ENCODE results near the gene MAP3K3. TPM values are rescaled to one million over a fixed set of nuclear protein-coding genes. Genes with fewer than 3 reads are reported as not detected.
A peak's percentile ranks its signal among the peaks of the same experiment; 100 is the strongest.

Gene MAP3K3
- total RNA-seq, 1 donor from 2014 or later = 11.1 TPM

DNA sequence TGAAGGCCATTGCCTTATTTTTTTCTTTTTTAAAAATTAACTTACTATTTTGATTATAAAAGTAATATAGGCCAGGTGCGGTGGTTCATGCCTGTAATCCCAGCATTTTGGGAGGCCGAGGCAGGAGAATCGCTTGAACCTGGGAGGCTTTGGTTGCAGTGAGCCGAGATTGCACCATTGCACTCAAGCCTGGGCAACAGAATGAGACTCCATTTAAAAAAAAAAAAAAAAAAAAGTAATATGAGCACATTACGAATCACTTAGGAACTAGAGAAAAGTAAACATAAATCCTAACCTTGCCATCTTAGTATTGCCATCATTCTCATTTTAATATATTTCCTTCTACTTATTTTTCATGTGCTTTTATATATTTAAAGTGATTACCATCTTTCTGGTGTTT is 34.4 kb upstream of the MAP3K3 start:
- peak; percentile 37 for DNase-seq (ENCODE audit: low read depth)
- Histone ChIP-seq H3K36me3 (ENCODE audit: control insufficient read depth, insufficient read depth, low read length) (peaks cover 30% of the 10 kb centered on the region), H3K27me3 (ENCODE audit: control insufficient read depth, insufficient read depth, low read length) (no peaks in the 10 kb centered on the region), H3K4me3 (ENCODE audit: low read depth, low read length) (no peak overlapping the region)
- TF ChIP-seq, protein P1, sequence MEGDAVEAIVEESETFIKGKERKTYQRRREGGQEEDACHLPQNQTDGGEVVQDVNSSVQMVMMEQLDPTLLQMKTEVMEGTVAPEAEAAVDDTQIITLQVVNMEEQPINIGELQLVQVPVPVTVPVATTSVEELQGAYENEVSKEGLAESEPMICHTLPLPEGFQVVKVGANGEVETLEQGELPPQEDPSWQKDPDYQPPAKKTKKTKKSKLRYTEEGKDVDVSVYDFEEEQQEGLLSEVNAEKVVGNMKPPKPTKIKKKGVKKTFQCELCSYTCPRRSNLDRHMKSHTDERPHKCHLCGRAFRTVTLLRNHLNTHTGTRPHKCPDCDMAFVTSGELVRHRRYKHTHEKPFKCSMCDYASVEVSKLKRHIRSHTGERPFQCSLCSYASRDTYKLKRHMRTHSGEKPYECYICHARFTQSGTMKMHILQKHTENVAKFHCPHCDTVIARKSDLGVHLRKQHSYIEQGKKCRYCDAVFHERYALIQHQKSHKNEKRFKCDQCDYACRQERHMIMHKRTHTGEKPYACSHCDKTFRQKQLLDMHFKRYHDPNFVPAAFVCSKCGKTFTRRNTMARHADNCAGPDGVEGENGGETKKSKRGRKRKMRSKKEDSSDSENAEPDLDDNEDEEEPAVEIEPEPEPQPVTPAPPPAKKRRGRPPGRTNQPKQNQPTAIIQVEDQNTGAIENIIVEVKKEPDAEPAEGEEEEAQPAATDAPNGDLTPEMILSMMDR (IDR thresholded peaks at IDR 0.05; ENCODE audit: insufficient read depth, low read length, severe bottlenecking) = no peak
- FAIRE-seq = no peak

GRCh38 chr17:63588797-63589196 is 33.4 kb upstream of the MAP3K3 start:
- no peaks in the 10 kb centered on the region for H3K27me3 ChIP-seq (ENCODE audit: control insufficient read depth, insufficient read depth, low read length)
- DNase-seq (ENCODE audit: low read depth) (no peak), FAIRE-seq (no peak)
- H3K4me3 ChIP-seq (ENCODE audit: low read depth, low read length) = no peak overlapping the region
- TF ChIP-seq, protein P1 (IDR thresholded peaks at IDR 0.05; ENCODE audit: insufficient read depth, low read length, severe bottlenecking) = no peak
- peaks cover 23% of the 10 kb centered on the region for H3K36me3 ChIP-seq (ENCODE audit: control insufficient read depth, insufficient read depth, low read length)

DNA sequence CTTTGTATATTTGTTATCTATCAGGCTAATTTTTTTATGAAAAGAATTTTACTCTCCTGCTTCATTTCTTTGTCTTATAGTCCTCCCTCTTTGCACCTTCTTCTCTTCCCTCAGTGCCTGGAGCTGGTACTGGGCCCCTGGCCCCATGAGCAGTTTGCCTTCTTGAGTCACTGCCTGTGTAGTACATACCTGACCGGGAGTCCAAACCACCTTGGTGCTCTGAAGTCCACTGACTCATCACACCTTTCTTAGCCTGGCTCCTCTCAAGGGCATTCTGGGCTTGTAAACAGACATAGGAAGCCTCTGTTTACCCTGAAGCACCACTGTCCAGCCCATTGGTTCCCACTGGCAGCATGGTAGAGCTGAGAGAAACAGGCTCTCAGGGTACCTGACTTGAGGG is 32.6 kb upstream of the MAP3K3 start:
- Histone ChIP-seq H3K36me3 (ENCODE audit: control insufficient read depth, insufficient read depth, low read length) (peaks cover 24% of the 10 kb centered on the region), H3K4me3 (ENCODE audit: low read depth, low read length) (no peak overlapping the region), H3K27me3 (ENCODE audit: control insufficient read depth, insufficient read depth, low read length) (no peaks in the 10 kb centered on the region)
- TF ChIP-seq, protein P1 (IDR thresholded peaks at IDR 0.05; ENCODE audit: insufficient read depth, low read length, severe bottlenecking) = no peak
- FAIRE-seq = no peak
- DNase-seq (ENCODE audit: low read depth) = peak; percentile 52

DNA sequence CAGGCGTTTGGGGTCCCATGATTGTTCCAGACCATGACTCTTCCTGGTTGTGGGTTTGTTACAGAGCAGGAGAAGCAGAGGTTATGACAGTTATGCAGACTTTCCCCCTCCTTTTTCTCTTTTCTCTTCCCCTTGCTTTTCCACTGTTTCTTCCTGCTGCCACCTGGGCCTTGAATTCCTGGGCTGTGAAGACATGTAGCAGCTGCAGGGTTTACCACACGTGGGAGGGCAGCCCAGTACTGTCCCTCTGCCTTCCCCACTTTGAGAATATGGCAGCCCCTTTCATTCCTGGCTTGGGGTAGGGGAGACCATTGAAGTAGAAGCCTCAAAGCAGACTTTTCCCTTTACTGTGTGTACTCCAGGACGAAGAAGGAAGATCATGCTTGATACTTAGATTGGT is 29.4 kb upstream of the MAP3K3 start:
- no peaks in the 10 kb centered on the region for H3K27me3 ChIP-seq (ENCODE audit: control insufficient read depth, insufficient read depth, low read length)
- H3K4me3 ChIP-seq (ENCODE audit: low read depth, low read length) = no peak overlapping the region
- H3K36me3 ChIP-seq (ENCODE audit: control insufficient read depth, insufficient read depth, low read length) = peaks cover 14% of the 10 kb centered on the region
- DNase-seq (ENCODE audit: low read depth) = no peak
- TF ChIP-seq, protein P1 (IDR thresholded peaks at IDR 0.05; ENCODE audit: insufficient read depth, low read length, severe bottlenecking) = no peak
- FAIRE-seq = no peak

- H3K36me3 ChIP-seq (ENCODE audit: control insufficient read depth, insufficient read depth, low read length) = peaks cover 8% of the 10 kb centered on the region
- no peak for FAIRE-seq
- TF ChIP-seq, protein P1 (IDR thresholded peaks at IDR 0.05; ENCODE audit: insufficient read depth, low read length, severe bottlenecking) = no peak
Measured at GRCh38 chr17:63595132-63595531, 27.1 kb upstream of the MAP3K3 start.

DNA sequence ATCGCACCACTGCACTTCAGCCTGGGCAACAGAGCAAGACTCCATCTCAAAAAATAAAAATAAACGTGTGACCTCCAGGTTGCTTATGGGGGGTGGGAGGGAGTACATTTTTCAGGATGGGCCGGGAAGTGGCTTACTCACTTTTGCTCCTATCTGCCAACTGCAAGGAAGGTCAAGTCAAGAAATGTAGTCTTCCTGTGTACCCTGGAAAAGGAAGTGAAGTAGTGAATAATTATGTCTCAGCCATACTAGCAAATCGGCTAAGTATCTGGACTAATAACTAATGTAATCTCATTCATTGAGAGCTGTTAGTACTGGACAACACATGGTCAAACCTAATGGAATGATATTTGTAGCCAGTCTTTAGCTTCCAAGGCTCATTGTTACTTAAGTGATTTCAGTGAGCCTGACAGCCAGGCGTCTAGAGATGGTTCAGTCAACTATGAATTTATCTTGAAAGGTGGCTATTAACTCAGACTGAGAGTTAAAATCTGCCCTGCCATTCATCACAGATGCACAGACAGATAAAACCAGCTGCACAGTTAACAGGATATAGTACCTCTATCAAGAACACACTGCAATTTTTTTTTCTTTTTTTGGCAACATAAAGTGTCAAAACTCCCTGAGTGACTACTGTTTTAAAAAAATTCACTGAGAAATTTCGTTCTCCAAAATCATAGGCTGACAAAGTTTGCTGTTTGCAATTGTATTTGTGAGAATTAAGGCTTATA is 25.2 kb upstream of the MAP3K3 start:
- H3K27me3 ChIP-seq (ENCODE audit: control insufficient read depth, insufficient read depth, low read length) = no peaks in the 10 kb centered on the region
- peaks cover 3% of the 10 kb centered on the region for H3K36me3 ChIP-seq (ENCODE audit: control insufficient read depth, insufficient read depth, low read length)
- no peak for DNase-seq (ENCODE audit: low read depth)
- FAIRE-seq = no peak
- TF ChIP-seq, protein P1 (IDR thresholded peaks at IDR 0.05; ENCODE audit: insufficient read depth, low read length, severe bottlenecking) = no peak
- no peak overlapping the region for H3K4me3 ChIP-seq (ENCODE audit: low read depth, low read length)

More at GRCh38 chr17:63595132-63595531, 27.1 kb upstream of the MAP3K3 start:
- Histone ChIP-seq H3K4me3 (ENCODE audit: low read depth, low read length) (no peak overlapping the region), H3K27me3 (ENCODE audit: control insufficient read depth, insufficient read depth, low read length) (no peaks in the 10 kb centered on the region)
- no peak for DNase-seq (ENCODE audit: low read depth)
